ENCODE results near the gene ARHGAP20. TPM values are rescaled to one million over a fixed set of nuclear protein-coding genes. Genes with fewer than 3 reads are reported as not detected.

Gene ARHGAP20
- total RNA-seq, 4 donors from 2014 or later, result 9.0 to 20.3 (median 11.7) TPM

DNA sequence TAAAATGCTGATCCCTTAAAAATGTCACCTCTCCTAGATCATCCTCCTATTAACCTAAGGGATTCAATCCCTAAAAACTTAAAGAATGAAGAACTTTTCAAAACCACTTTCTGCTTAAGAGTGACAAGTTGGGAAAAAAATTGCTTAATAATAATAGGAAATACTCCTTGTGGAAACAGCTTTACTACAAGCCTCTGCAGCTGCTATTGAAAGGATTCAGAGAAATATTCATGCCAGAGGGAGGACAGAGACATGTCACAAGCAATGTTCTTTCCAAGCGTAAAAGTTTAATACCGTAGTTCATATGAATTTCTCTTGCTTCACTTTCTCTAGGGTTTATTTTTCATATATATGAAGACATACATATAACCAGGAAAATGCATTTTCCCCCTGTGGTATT is 98.2 kb downstream of the ARHGAP20 start:
- no peaks in the 10 kb centered on the region for H3K9me3 ChIP-seq
- H3K27me3 ChIP-seq, result no peaks in the 10 kb centered on the region
- no peak for DNase-seq
- intact Hi-C loops (cut with DNase I; ENCODE audit: low total_unique reads), result no loop called here
- TF ChIP-seq POLR2A (IDR thresholded peaks at IDR 0.05) (no peak), CTCF (IDR thresholded peaks at IDR 0.05) (no peak)
- H3K27ac ChIP-seq, result no peak overlapping the region
- H3K4me1 ChIP-seq, result no peaks in the 10 kb centered on the region
- H3K36me3 ChIP-seq, result no peaks in the 10 kb centered on the region
- H3K4me3 ChIP-seq, result no peak overlapping the region

GRCh38 chr11:110613197-110613918 is 98.9 kb downstream of the ARHGAP20 start:
- TF ChIP-seq POLR2A (IDR thresholded peaks at IDR 0.05), result no peak
- no peak for TF ChIP-seq CTCF (IDR thresholded peaks at IDR 0.05)
- Histone ChIP-seq H3K4me1 (no peaks in the 10 kb centered on the region), H3K36me3 (no peaks in the 10 kb centered on the region), H3K27ac (no peak overlapping the region), H3K9me3 (no peaks in the 10 kb centered on the region), H3K4me3 (no peak overlapping the region), H3K27me3 (no peaks in the 10 kb centered on the region)
- no peak for DNase-seq
- intact Hi-C loops (cut with DNase I; ENCODE audit: low total_unique reads), result no loop called here

GRCh38 chr11:110606415-110606814 is 105.8 kb downstream of the ARHGAP20 start:
- Histone ChIP-seq H3K4me1 (no peaks in the 10 kb centered on the region), H3K36me3 (no peaks in the 10 kb centered on the region), H3K27me3 (no peaks in the 10 kb centered on the region), H3K4me3 (no peak overlapping the region), H3K27ac (no peak overlapping the region), H3K9me3 (no peaks in the 10 kb centered on the region)
- no peak for DNase-seq
- TF ChIP-seq POLR2A (IDR thresholded peaks at IDR 0.05) (no peak), CTCF (IDR thresholded peaks at IDR 0.05) (no peak)
- intact Hi-C loops (cut with DNase I; ENCODE audit: low total_unique reads), result no loop called here

DNA sequence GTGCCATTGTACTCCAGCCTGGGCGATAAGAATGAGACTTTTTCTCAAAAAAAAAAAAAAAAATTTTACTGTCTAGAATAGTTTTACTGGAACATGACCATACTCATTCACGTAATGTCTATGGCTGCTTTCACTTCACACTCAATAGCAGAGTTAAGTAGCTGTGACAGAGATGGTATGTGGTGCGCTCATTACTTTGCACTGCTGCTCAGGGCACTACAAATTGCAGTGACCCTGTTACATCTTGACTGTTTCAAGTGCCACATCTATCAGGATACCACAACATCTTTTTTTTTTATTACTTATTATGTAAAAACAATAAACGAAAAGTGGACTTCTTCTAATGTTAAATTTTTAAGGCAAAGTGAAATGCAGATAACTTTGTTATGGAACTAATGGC is 110.3 kb downstream of the ARHGAP20 start:
- Histone ChIP-seq H3K4me3 (no peak overlapping the region), H3K4me1 (no peaks in the 10 kb centered on the region), H3K36me3 (no peaks in the 10 kb centered on the region), H3K27ac (no peak overlapping the region), H3K27me3 (no peaks in the 10 kb centered on the region), H3K9me3 (no peaks in the 10 kb centered on the region)
- intact Hi-C loops (cut with DNase I; ENCODE audit: low total_unique reads), result no loop called here
- DNase-seq, result no peak
- TF ChIP-seq CTCF (IDR thresholded peaks at IDR 0.05) (no peak), POLR2A (IDR thresholded peaks at IDR 0.05) (no peak)

GRCh38 chr11:110600322-110600721 is 111.9 kb downstream of the ARHGAP20 start:
- no peak for TF ChIP-seq POLR2A (IDR thresholded peaks at IDR 0.05)
- TF ChIP-seq CTCF (IDR thresholded peaks at IDR 0.05), result no peak
- intact Hi-C loops (cut with DNase I; ENCODE audit: low total_unique reads), result no loop called here

More at GRCh38 chr11:110600322-110600721, 111.9 kb downstream of the ARHGAP20 start:
- no peak overlapping the region for H3K4me3 ChIP-seq
- no peak for DNase-seq
- H3K27me3 ChIP-seq, result no peaks in the 10 kb centered on the region
- H3K4me1 ChIP-seq, result no peaks in the 10 kb centered on the region
- H3K27ac ChIP-seq, result no peak overlapping the region
- H3K9me3 ChIP-seq, result no peaks in the 10 kb centered on the region
- no peaks in the 10 kb centered on the region for H3K36me3 ChIP-seq

Measured in uterus (tissue), 4 donors.